HL-60 (cell line): ENCODE results near the gene RAPGEF4.

Source experiments
- DNase-seq, 2 experiments: peaks; one replicate each; pipeline ENCODE4 v3.0.0-alpha.2; 2010 to 2020; ENCODE audit warnings: low read depth in 1 of 2, low spot score in 1 of 2
- H3K27ac ChIP-seq: fragments of 250-450 bp; sonication (Bioruptor Pico); replicated peaks from 2 replicates; pipeline ENCODE4 v1.5.1; 2020; ENCODE audit warnings: mild to moderate bottlenecking, moderate library complexity
- H3K27me3 ChIP-seq: fragments of 250-450 bp; sonication (Bioruptor Pico); 2 replicates; pipeline ENCODE4 v1.5.1; 2021; ENCODE audit warnings: mild to moderate bottlenecking, moderate library complexity; ENCODE audit not compliant: insufficient read depth, poor library complexity, severe bottlenecking
- H3K4me3 ChIP-seq: replicated peaks from 2 replicates; pipeline ENCODE4 v1.5.1; 2011; ENCODE audit warnings: mild to moderate bottlenecking, control low read depth, low read length; ENCODE audit not compliant: insufficient read depth
- GABPA ChIP-seq: IDR thresholded peaks from 2 replicates; pipeline ENCODE4 v1.6.1; 2012; ENCODE audit warnings: low read depth
- POLR2AphosphoS5 ChIP-seq: IDR thresholded peaks from 2 replicates; pipeline ENCODE4 v1.6.1; 2012; ENCODE audit warnings: low read depth
- REST ChIP-seq: IDR thresholded peaks from 2 replicates; pipeline ENCODE4 v1.6.1; 2012; ENCODE audit warnings: low read depth; ENCODE audit not compliant: insufficient replicate concordance
- SPI1 ChIP-seq: IDR thresholded peaks from 2 replicates; pipeline ENCODE4 v1.6.1; 2012; ENCODE audit warnings: low read depth, mild to moderate bottlenecking, borderline replicate concordance
- TF ChIP-seq, protein P1 (sequence below): IDR thresholded peaks from one replicate; pipeline ENCODE4 v1.5.1; 2011; ENCODE audit warnings: low read length, control low read depth, inconsistent platforms; ENCODE audit not compliant: insufficient read depth

Gene RAPGEF4

GRCh38 chr2:172885996-172886395, 150.4 kb downstream of the RAPGEF4 start:
- TF ChIP-seq GABPA (no peak), POLR2AphosphoS5 (no peak), REST (no peak), SPI1 (no peak)
- TF ChIP-seq, protein P1, sequence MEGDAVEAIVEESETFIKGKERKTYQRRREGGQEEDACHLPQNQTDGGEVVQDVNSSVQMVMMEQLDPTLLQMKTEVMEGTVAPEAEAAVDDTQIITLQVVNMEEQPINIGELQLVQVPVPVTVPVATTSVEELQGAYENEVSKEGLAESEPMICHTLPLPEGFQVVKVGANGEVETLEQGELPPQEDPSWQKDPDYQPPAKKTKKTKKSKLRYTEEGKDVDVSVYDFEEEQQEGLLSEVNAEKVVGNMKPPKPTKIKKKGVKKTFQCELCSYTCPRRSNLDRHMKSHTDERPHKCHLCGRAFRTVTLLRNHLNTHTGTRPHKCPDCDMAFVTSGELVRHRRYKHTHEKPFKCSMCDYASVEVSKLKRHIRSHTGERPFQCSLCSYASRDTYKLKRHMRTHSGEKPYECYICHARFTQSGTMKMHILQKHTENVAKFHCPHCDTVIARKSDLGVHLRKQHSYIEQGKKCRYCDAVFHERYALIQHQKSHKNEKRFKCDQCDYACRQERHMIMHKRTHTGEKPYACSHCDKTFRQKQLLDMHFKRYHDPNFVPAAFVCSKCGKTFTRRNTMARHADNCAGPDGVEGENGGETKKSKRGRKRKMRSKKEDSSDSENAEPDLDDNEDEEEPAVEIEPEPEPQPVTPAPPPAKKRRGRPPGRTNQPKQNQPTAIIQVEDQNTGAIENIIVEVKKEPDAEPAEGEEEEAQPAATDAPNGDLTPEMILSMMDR: no peak
- no peak for DNase-seq

GRCh38 chr2:172887280-172887679, 151.6 kb downstream of the RAPGEF4 start:
- no peak for DNase-seq
- H3K4me3 ChIP-seq: no peak overlapping the region
- TF ChIP-seq GABPA (no peak), SPI1 (no peak), POLR2AphosphoS5 (no peak), REST (no peak)
- TF ChIP-seq, protein P1: no peak
- no peaks in the 10 kb centered on the region for H3K27me3 ChIP-seq
- H3K27ac ChIP-seq: no peak overlapping the region

More at GRCh38 chr2:172885996-172886395, 150.4 kb downstream of the RAPGEF4 start:
- Histone ChIP-seq H3K27ac (no peak overlapping the region), H3K4me3 (no peak overlapping the region), H3K27me3 (no peaks in the 10 kb centered on the region)

GRCh38 chr2:172888714-172889669, 153.3 kb downstream of the RAPGEF4 start:
- no peak overlapping the region for H3K27ac ChIP-seq
- no peak for DNase-seq
- no peaks in the 10 kb centered on the region for H3K27me3 ChIP-seq
- no peak for TF ChIP-seq POLR2AphosphoS5
- TF ChIP-seq GABPA: no peak
- TF ChIP-seq, protein P1: no peak
- no peak for TF ChIP-seq REST
- no peak for TF ChIP-seq SPI1
- H3K4me3 ChIP-seq: no peak overlapping the region
